Gastroesophageal sphincter (tissue), 4 donors: ENCODE measurements around the gene KIF26B. TPM values are rescaled to one million over a fixed set of nuclear protein-coding genes. Genes with fewer than 3 reads are reported as not detected.

Experiments used
- ATAC-seq: fragments of 150-250 bp; one replicate; pipeline ENCODE4 v1.9.1; 2016; ENCODE audit warnings: mild to moderate bottlenecking, moderate library complexity
- H3K27ac ChIP-seq, 4 donors: fragments of 200-600 bp; sonication (generic) in 3 of 4; 1 replicate in 3 of 4; 2 replicates in 1 of 4; pipeline ENCODE4 v1.5.1; 2016 to 2019
- H3K27me3 ChIP-seq: fragments of 200-600 bp; sonication (generic); one replicate; pipeline ENCODE4 v1.5.1; 2019
- H3K36me3 ChIP-seq, 2 donors: fragments of 200-600 bp; sonication (generic); one replicate each; pipeline ENCODE4 v1.5.1; 2019; ENCODE audit warnings: control low read depth in 1 of 2
- H3K4me1 ChIP-seq, 3 donors: fragments of 200-600 bp; sonication (generic); 1 replicate in 2 of 3; 2 replicates in 1 of 3; pipeline ENCODE4 v1.5.1; 2016 to 2019; ENCODE audit warnings: control low read depth in 2 of 3
- H3K4me3 ChIP-seq, 2 donors: fragments of 200-600 bp; sonication (generic); one replicate each; pipeline ENCODE4 v1.5.1; 2019; ENCODE audit warnings: mild to moderate bottlenecking in 1 of 2, moderate library complexity in 1 of 2
- H3K9me3 ChIP-seq, 3 donors: fragments of 200-600 bp; sonication (generic); one replicate each; pipeline ENCODE4 v1.5.1; 2017 to 2019; ENCODE audit warnings: control low read depth in 2 of 3
- CTCF ChIP-seq, 4 experiments: fragments of 200-600 bp in 2 of 4; fragments of 450-650 bp in 2 of 4; sonication (generic) in 1 of 4; IDR thresholded peaks; one replicate each; pipeline ENCODE4 v1.5.1; 2017 to 2019; ENCODE audit warnings: antibody characterized with exemption in 4 of 4, mild to moderate bottlenecking in 2 of 4, moderate library complexity in 2 of 4
- EP300 ChIP-seq: sonication (generic); formaldehyde crosslinking; IDR thresholded peaks from one replicate; pipeline ENCODE4 v1.6.1; 2017; ENCODE audit warnings: antibody characterized with exemption, mild to moderate bottlenecking
- POLR2A ChIP-seq, 2 donors: fragments of 450-650 bp; IDR thresholded peaks; one replicate each; pipeline ENCODE4 v1.6.1; 2017; ENCODE audit warnings: antibody characterized with exemption in 2 of 2, mild to moderate bottlenecking in 2 of 2, moderate library complexity in 1 of 2
- POLR2AphosphoS5 ChIP-seq: sonication (generic); formaldehyde crosslinking; IDR thresholded peaks from one replicate; pipeline ENCODE4 v1.6.1; 2017; ENCODE audit warnings: antibody characterized with exemption
- WGBS, 2 donors: methylation state at CpG; one replicate each; pipeline ENCODE4 v1.1.5; 2018; ENCODE audit warnings: low coverage in 1 of 2; 5-methylcytosine and 5-hydroxymethylcytosine counted together
- total RNA-seq, 4 donors: library from RNA; depleted of rRNA; stranded (reverse); fragments of >200 nt; gene quantifications; one replicate each; pipeline ENCODE4 v1.1.0, GENCODE V29; 2016

The KIF26B gene
- total RNA-seq, 4 donors from 2014 or later: 0.62 to 1.9 (median 0.97) TPM

GRCh38 chr1:245301921-245302320, 147.1 kb downstream of the KIF26B start:
- 74 to 92% methylated on average over 2 to 4 of the region's 4 CpGs for WGBS, 2 donors
- TF ChIP-seq EP300: no peak
- TF ChIP-seq POLR2AphosphoS5: no peak
- TF ChIP-seq CTCF (IDR thresholded peaks at IDR 0.05): no peak
- TF ChIP-seq POLR2A (IDR thresholded peaks at IDR 0.05): no peak

GRCh38 chr1:245304698-245305097, 149.9 kb downstream of the KIF26B start:
- no peaks in the 10 kb centered on the region for H3K36me3 ChIP-seq
- no peaks in the 10 kb centered on the region for H3K27me3 ChIP-seq
- ATAC-seq: no peak
- peaks cover 0 to 23% (median 4%) of the 10 kb centered on the region in 3 donors for H3K4me1 ChIP-seq
- TF ChIP-seq CTCF (IDR thresholded peaks at IDR 0.05): no peak
- no peak for TF ChIP-seq EP300
- TF ChIP-seq POLR2A (IDR thresholded peaks at IDR 0.05): no peak
- no peak for TF ChIP-seq POLR2AphosphoS5
- H3K27ac ChIP-seq: no peak overlapping the region
- no peak overlapping the region for H3K4me3 ChIP-seq
- 69 to 93% methylated on average over 3 of the region's 3 CpGs for WGBS, 2 donors
- no peaks in the 10 kb centered on the region for H3K9me3 ChIP-seq

More at GRCh38 chr1:245301921-245302320, 147.1 kb downstream of the KIF26B start:
- no peaks in the 10 kb centered on the region for H3K36me3 ChIP-seq
- no peak overlapping the region for H3K4me3 ChIP-seq
- no peaks in the 10 kb centered on the region for H3K27me3 ChIP-seq
- no peak overlapping the region for H3K27ac ChIP-seq
- ATAC-seq: no peak
- peaks cover 0 to 17% (median 4%) of the 10 kb centered on the region in 3 donors for H3K4me1 ChIP-seq
- H3K9me3 ChIP-seq: no peaks in the 10 kb centered on the region

- Histone ChIP-seq H3K36me3 (no peaks in the 10 kb centered on the region), H3K27ac (no peak overlapping the region)
- WGBS, 2 donors: 91 to 100% methylated on average over 1 of the region's 1 CpG
Observed at GRCh38 chr1:245306020-245306419, 151.2 kb downstream of the KIF26B start.

GRCh38 chr1:245306628-245307410, 152.0 kb downstream of the KIF26B start:
- no peaks in the 10 kb centered on the region for H3K27me3 ChIP-seq
- TF ChIP-seq POLR2A (IDR thresholded peaks at IDR 0.05) (no peak), EP300 (no peak), POLR2AphosphoS5 (no peak), CTCF (IDR thresholded peaks at IDR 0.05) (no peak)
- ATAC-seq: no peak
- H3K4me3 ChIP-seq: no peak overlapping the region
- H3K9me3 ChIP-seq: no peaks in the 10 kb centered on the region
- peaks cover 0 to 12% (median 0%) of the 10 kb centered on the region in 3 donors for H3K4me1 ChIP-seq
- 26 to 30% methylated on average over 12 of the region's 12 CpGs for WGBS, 2 donors
- no peaks in the 10 kb centered on the region for H3K36me3 ChIP-seq
- no peak overlapping the region for H3K27ac ChIP-seq

More at GRCh38 chr1:245306020-245306419, 151.2 kb downstream of the KIF26B start:
- ATAC-seq: no peak
- Histone ChIP-seq H3K4me1 (peaks cover 0 to 19% (median 4%) of the 10 kb centered on the region in 3 donors), H3K27me3 (no peaks in the 10 kb centered on the region), H3K9me3 (no peaks in the 10 kb centered on the region), H3K4me3 (no peak overlapping the region)
- TF ChIP-seq POLR2AphosphoS5 (no peak), CTCF (IDR thresholded peaks at IDR 0.05) (no peak), POLR2A (IDR thresholded peaks at IDR 0.05) (no peak), EP300 (no peak)
